Measurements from ENCODE around the gene XIST.
A peak's percentile ranks its signal among the peaks of the same experiment; 100 is the strongest.

DNA sequence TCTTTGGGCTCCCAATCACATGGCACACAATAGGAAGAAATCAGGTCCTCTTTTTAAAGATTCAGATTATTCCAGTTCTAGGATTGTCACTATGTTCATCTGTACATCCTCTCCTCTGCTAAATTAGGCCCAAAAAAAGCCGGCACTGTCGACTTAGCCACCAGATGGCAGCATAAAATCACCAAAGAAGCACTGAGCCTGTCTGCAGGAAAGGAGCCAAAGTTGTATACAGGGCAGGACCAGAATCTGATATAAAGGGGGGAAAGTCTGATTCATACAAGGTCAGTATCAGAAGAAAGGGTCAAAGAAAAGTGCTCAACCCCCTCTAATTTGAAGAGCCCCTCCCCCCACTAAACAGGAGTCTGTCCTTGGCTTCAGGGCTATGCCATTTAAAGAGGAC is 3.0 kb upstream of the XIST start:
- TF ChIP-seq, protein P1, sequence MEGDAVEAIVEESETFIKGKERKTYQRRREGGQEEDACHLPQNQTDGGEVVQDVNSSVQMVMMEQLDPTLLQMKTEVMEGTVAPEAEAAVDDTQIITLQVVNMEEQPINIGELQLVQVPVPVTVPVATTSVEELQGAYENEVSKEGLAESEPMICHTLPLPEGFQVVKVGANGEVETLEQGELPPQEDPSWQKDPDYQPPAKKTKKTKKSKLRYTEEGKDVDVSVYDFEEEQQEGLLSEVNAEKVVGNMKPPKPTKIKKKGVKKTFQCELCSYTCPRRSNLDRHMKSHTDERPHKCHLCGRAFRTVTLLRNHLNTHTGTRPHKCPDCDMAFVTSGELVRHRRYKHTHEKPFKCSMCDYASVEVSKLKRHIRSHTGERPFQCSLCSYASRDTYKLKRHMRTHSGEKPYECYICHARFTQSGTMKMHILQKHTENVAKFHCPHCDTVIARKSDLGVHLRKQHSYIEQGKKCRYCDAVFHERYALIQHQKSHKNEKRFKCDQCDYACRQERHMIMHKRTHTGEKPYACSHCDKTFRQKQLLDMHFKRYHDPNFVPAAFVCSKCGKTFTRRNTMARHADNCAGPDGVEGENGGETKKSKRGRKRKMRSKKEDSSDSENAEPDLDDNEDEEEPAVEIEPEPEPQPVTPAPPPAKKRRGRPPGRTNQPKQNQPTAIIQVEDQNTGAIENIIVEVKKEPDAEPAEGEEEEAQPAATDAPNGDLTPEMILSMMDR (IDR thresholded peaks at IDR 0.05 in 8 of 11, conservative IDR thresholded peaks at IDR 0.05 in 3 of 11): peak; percentile 33 to 82 (median 63)
- TF ChIP-seq POLR2A (IDR thresholded peaks at IDR 0.05) (no peak), POLR2AphosphoS5 (IDR thresholded peaks at IDR 0.05) (peak in 1 of 3 donors; percentile 46)
